Right cardiac atrium (tissue), 5 donors: ENCODE measurements around the gene ZNF692. TPM values are rescaled to one million over a fixed set of nuclear protein-coding genes. Genes with fewer than 3 reads are reported as not detected.
A peak's percentile ranks its signal among the peaks of the same experiment; 100 is the strongest.

Experiments
- ATAC-seq, 2 donors: fragments of 200-7000 bp; cut with Tn5 transposase; one replicate each; pipeline versions ENCODE4 v1.8.0 to v1.9.1; 2020; ENCODE audit warnings: moderate library complexity in 2 of 2, mild to moderate bottlenecking in 1 of 2
- DNase-seq, 3 donors: peaks; one replicate each; pipeline ENCODE4 v3.0.0-alpha.2; 2020
- H3K27ac ChIP-seq: one replicate; pipeline ENCODE4 v1.5.1; 2013; ENCODE audit warnings: mild to moderate bottlenecking, low read length, control low read depth, moderate library complexity
- H3K27me3 ChIP-seq: one replicate; pipeline ENCODE4 v1.6.1; 2013; ENCODE audit not compliant: control insufficient read depth, insufficient read depth
- H3K4me1 ChIP-seq: one replicate; pipeline ENCODE4 v1.6.1; 2013; ENCODE audit warnings: low read length; ENCODE audit not compliant: control insufficient read depth, insufficient read depth
- H3K4me3 ChIP-seq: one replicate; pipeline ENCODE4 v1.5.1; 2013; ENCODE audit warnings: low read length, control low read depth
- H3K9me3 ChIP-seq: one replicate; pipeline ENCODE4 v1.6.1; 2013; ENCODE audit warnings: low read length; ENCODE audit not compliant: control insufficient read depth
- WGBS: extraction: QIAGEN DNeasy Blood & Tissue Kit; methylation state at CpG from one replicate; pipeline ENCODE4 v1.1.7; 2013; 5-methylcytosine and 5-hydroxymethylcytosine counted together
- intact Hi-C, 4 donors: fragments of 100-400 bp; cut with DNase I; formaldehyde crosslinking; loops; one replicate each; pipeline versions ENCODE4 v1.11.0 to v1.14.0; 2022 to 2023
- polyA plus RNA-seq: library from polyadenylated mRNA; stranded (reverse); fragments of 200-250 nt; gene quantifications from one replicate; pipeline ENCODE4 v1.2.3, GENCODE V29; 2013
- total RNA-seq, 4 donors: library from RNA; stranded (reverse); fragmentation: NEBNext Ultra II Directional; extraction: Animal tissue kit (Norgen Biotek cat#: 25700); gene quantifications; one replicate each; pipeline ENCODE4 v1.2.1, GENCODE V29; 2021
- donor health status: healthy with polysubstance abuse.
- donor health status: DM: no; HTN: yes; CAD: no.
- donor health status: DM: no; HTN: no; CAD: no.
- donor health status: DM: no; HTN: yes; CAD: no; lungs with severe emphysema.
- donor health status: DM: yes; HTN: yes; CAD: no.

The ZNF692 gene
- total and polyA plus RNA-seq, 5 donors: 12.8 to 27.2 (median 20.6) TPM

DNA sequence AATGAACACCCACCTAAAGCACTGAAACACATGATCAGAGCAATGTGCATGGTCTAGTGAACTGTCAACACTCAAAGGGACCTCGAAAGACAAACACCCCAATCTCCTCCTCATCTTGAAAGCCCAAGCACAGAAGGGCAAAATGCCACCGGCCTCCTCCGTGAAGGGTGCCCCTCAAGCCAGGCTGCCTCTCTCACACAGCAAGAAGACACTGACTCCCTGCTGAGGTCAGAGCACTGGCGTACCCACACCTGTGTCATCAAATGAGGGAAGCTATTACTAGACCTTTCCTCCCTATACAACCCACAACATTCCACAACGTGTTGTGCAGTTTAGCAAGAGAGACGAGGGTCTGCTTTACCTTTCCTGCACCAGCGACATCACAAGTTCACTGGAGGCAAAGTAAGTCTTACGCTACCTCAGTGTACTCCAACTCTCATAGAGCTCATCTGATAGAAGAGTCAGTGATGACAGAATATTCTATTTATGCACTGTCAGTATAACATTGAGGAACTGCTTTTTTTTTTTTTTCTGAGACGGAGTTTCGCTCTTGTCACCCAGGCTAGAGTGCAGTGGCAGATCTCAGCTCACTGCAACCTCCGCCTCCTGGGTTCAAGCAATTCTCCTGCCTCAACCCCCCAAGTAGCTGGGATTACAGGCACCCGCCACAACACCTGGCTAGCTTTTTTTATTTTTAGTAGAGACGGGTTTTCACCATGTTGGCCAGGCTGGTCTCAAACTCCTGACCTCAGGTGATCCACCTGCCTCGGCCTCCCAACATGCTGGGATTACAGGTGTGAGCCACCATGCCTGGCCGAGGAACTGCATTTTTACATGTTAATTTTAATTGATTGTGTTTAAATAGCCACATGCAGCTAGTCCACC, 36.5 kb downstream of the ZNF692 start:
- WGBS: 75% methylated on average over 15 of the region's 15 CpGs
- Histone ChIP-seq H3K27ac (peak overlapping the region; percentile 69), H3K27me3 (no peaks in the 10 kb centered on the region), H3K4me3 (no peak overlapping the region), H3K4me1 (peaks cover 39% of the 10 kb centered on the region), H3K9me3 (no peaks in the 10 kb centered on the region)
- intact Hi-C loops: no loop called here
- ATAC-seq (no peak), DNase-seq (peak in 1 of 3 donors; percentile 49)

DNA sequence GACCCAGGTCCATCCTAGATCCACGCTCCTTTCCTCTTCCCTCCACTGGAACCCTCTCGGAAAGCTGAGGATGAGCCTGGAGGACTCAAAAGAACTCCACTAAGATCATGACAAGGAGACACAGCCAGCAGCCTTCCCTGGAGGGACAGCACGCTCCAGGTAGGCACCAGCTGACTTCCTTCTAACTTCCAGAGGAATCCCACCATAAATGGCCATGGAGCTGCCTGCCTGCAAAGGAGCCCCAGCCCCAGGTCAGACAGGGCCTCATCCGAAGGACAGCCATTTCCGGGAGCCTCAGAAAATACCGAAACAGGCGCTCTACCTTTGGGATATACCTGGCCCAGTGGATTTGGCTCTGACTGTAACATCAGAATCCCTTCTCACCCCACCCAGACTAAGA, 37.2 kb downstream of the ZNF692 start:
- H3K4me1 ChIP-seq: peaks cover 39% of the 10 kb centered on the region
- ATAC-seq: no peak
- no peak for DNase-seq
- H3K9me3 ChIP-seq: no peaks in the 10 kb centered on the region
- WGBS: 92% methylated on average over 7 of the region's 7 CpGs
- intact Hi-C loops: no loop called here
- no peaks in the 10 kb centered on the region for H3K27me3 ChIP-seq
- H3K27ac ChIP-seq: peak overlapping the region; percentile 69
- H3K4me3 ChIP-seq: no peak overlapping the region

DNA sequence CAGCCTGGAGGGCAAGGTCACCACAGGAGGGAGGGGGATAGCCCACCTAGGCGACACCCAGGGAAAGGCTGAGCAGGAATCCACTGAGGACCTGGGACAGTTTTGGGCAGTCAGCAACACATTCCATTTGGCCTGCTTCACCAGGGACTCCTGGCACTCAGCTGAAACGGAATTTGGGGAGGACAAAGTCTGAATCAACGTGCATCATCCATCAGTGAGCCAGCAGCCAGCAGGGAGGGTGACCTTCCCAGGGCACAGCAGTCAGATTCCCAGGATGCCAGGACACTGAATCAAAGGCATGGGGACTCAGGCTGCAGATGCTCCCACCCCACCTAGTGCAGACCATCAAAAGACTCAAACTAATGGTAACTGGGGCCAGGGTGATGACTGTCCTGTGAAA, 37.8 kb downstream of the ZNF692 start:
- no peak for DNase-seq
- H3K27me3 ChIP-seq: no peaks in the 10 kb centered on the region
- H3K4me1 ChIP-seq: peaks cover 39% of the 10 kb centered on the region
- H3K9me3 ChIP-seq: no peaks in the 10 kb centered on the region
- intact Hi-C loops: no loop called here
- H3K4me3 ChIP-seq: no peak overlapping the region
- no peak for ATAC-seq
- H3K27ac ChIP-seq: peak overlapping the region; percentile 69
- 50% methylated on average over 3 of the region's 3 CpGs for WGBS

GRCh38 chr1:248820041-248820585, 38.8 kb downstream of the ZNF692 start:
- Histone ChIP-seq H3K27ac (no peak overlapping the region), H3K9me3 (no peaks in the 10 kb centered on the region), H3K27me3 (no peaks in the 10 kb centered on the region), H3K4me3 (no peak overlapping the region), H3K4me1 (peaks cover 37% of the 10 kb centered on the region)
- 78% methylated on average over 7 of the region's 7 CpGs for WGBS
- ATAC-seq: no peak
- DNase-seq: no peak
- intact Hi-C loops: no loop called here

- peak; percentile 23 to 39 for ATAC-seq
- no peak for DNase-seq
- Histone ChIP-seq H3K27me3 (no peaks in the 10 kb centered on the region), H3K27ac (peak overlapping the region; percentile 18), H3K4me1 (peaks cover 24% of the 10 kb centered on the region), H3K9me3 (no peaks in the 10 kb centered on the region), H3K4me3 (no peak overlapping the region)
- 57% methylated on average over 5 of the region's 5 CpGs for WGBS
- intact Hi-C loops: no loop called here
Measured at GRCh38 chr1:248818505-248819374, 40.1 kb downstream of the ZNF692 start.

DNA sequence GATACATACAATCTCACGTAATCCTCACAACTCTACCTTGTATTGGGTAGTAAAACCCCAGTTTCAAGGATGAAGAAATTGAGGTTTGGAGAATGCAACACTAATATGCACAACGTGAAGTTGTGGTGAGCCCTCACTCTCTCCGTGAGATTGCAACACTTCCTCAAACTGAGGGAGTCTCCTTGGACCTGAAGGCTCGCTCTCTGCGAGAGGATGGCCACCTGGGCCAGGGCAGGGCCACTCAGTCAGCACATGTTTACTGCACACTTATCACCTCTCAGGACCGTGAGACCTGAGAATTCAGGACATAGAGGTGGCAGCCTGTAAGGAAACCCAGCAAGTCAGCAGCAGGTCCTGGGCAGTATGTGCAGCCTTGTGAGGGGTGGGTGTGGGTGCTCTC, 41.8 kb downstream of the ZNF692 start:
- H3K4me1 ChIP-seq: peaks cover 19% of the 10 kb centered on the region
- H3K9me3 ChIP-seq: no peaks in the 10 kb centered on the region
- DNase-seq (no peak), ATAC-seq (no peak)
- no peak overlapping the region for H3K27ac ChIP-seq
- no peaks in the 10 kb centered on the region for H3K27me3 ChIP-seq
- WGBS: 77% methylated on average over 6 of the region's 6 CpGs
- intact Hi-C loops: no loop called here
- no peak overlapping the region for H3K4me3 ChIP-seq

- Histone ChIP-seq H3K9me3 (no peaks in the 10 kb centered on the region), H3K4me1 (peaks cover 14% of the 10 kb centered on the region), H3K4me3 (no peak overlapping the region), H3K27ac (no peak overlapping the region), H3K27me3 (no peaks in the 10 kb centered on the region)
- intact Hi-C loops: no loop called here
- DNase-seq: no peak
- ATAC-seq: no peak
- whole genome bisulfite sequencing: 85% methylated on average over 13 of the region's 13 CpGs
Measured at GRCh38 chr1:248816042-248816851, 42.6 kb downstream of the ZNF692 start.

DNA sequence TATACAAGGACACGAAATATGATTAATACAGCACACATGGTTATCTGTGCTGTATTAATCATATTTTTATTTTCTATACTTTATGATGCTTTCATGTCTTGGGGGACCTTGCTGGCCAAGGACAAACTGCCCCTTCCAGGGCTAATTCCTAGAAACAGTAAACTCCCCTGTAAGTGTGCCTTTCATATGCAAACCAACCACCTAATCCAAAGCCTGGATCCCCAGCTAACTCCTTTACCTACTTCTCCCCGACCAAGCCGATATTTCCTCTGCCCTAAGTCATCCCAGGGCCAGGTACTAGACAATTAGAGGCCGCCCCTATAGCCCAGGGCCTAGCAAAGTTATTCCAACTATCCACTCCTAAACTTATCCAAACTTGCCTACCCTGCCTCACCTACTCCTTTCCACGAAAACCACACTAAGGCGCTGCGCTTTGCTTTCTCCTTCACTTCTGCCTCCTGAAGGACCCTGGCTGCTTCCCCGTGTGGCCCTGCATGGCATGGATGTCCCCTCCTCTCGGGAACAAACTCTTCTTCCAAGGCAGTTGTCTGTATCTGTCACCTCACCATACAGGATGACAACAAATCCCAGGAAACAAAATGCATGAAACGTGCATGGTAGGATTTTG, 43.4 kb downstream of the ZNF692 start:
- DNase-seq (no peak), ATAC-seq (no peak)
- Histone ChIP-seq H3K4me1 (peaks cover 14% of the 10 kb centered on the region), H3K27ac (no peak overlapping the region), H3K27me3 (no peaks in the 10 kb centered on the region), H3K9me3 (no peaks in the 10 kb centered on the region), H3K4me3 (no peak overlapping the region)
- intact Hi-C loops: no loop called here
- 90% methylated on average over 10 of the region's 10 CpGs for WGBS

DNA sequence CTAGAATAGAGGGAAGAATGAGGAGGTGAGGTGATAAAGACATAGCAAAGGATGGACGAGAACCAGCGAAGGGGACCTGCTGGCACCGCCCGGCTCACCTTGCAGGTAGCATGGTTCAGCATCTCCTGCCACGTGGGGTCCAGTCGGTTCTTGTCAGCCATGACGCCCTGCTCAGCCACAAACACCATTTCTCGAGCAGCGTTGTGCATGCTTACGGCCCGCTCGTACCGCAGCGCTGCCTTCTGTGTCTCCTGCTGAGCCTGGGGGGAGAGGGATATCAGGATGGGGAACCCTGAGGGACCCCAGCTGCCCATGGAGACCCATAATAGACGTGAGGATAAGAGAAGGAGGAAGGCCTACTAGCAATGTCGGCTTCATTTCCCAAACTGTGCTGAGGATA, 44.5 kb downstream of the ZNF692 start:
- 94% methylated on average over 16 of the region's 16 CpGs for WGBS
- no peaks in the 10 kb centered on the region for H3K27me3 ChIP-seq
- no peak for ATAC-seq
- no peak overlapping the region for H3K27ac ChIP-seq
- intact Hi-C loops: no loop called here
- DNase-seq: no peak
- H3K4me3 ChIP-seq: no peak overlapping the region
- peaks cover 11% of the 10 kb centered on the region for H3K4me1 ChIP-seq
- no peaks in the 10 kb centered on the region for H3K9me3 ChIP-seq

- Histone ChIP-seq H3K27ac (no peak overlapping the region), H3K27me3 (no peaks in the 10 kb centered on the region), H3K4me3 (no peak overlapping the region), H3K9me3 (no peaks in the 10 kb centered on the region), H3K4me1 (peaks cover 8% of the 10 kb centered on the region)
- WGBS: 93% methylated on average over 8 of the region's 8 CpGs
- ATAC-seq (no peak), DNase-seq (no peak)
- intact Hi-C loops: no loop called here
Measured at GRCh38 chr1:248813546-248813945, 45.3 kb downstream of the ZNF692 start.
